HG03139 (cell line): ENCODE results near the gene IWS1.
A peak's percentile ranks its signal among the peaks of the same experiment; 100 is the strongest.
"Not testable (repeated sequence)": the region's sequence is repeated elsewhere in the genome, so short reads cannot be mapped to it uniquely, and the experiment has no call there.

Experiments used
- ATAC-seq: cut with Tn5 transposase; IDR thresholded peaks from one replicate; pipeline ENCODE4 v1.9.1; 2021; ENCODE audit not compliant: unreplicated experiment

IWS1 gene

DNA sequence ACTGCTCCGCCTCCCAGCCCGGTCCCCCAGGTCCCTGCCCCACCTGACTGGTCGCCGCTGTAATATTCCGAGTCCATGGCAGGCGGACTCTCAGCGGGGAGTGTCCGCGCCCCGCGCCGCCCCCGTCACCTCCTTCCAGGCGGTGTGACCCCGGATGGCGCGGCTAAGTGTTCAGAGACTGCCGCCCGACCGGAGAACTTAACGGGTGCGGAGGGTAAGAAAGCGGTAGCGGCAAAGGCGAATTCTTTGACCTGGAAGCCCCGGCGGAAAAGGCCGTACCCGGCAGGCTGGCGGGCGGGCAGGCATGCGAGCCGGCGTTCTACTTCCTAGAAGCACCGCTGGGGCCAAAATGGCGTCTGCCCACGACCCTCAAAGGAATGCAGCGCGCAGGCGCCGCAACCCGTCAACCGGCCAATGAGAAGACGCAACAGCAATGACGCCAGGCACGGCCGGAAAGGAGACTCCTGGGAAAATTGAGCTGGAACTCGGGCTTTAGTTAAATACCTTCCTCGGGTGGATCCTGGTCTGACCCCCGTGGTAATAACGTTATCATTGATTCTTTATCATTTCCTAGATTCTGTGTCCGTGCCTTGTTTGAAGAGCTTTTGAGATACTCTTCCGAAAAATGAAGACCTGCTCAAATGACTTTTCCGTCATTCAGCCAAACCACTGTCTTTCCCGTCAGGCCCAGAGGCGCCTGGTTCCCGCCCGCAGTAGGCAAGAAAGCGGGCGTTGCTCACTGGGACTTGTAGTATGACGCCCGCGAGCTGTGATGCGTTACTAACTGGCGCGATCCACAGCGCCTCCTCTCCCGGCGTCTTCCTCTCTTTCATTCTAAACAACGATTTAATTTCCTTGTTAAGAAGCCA is at the start of gene IWS1:
IWS1 (minus strand) TSS at position 358 of the 869 bp plus-strand sequence; CDS start at position 77, 281 bp downstream.
- peak; percentile 88 for ATAC-seq

DNA sequence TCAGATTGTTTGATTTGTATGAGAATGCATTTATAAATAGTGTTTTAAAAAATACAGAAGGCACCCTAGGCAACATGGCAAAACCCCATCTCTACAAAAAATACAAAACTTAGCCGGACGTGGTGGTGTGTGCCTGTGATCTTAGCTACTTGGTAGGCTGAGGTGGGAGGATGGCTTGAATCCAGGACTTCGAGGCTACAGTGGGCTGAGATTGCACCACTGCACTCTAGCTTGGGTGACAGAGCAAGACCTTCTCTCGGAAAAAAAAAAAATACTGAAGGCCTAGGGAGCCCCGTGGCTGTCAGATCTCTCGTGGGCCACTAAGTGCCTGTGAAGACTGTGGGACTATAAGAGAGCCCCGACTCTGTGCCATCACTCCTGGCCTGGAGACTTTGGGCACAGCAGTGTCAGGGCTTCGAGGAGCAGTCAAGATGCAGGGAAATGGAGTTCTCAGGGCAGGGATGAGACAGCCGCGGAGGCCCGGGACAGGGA is 49.7 kb upstream of the IWS1 start:
- ATAC-seq, result no peak

DNA sequence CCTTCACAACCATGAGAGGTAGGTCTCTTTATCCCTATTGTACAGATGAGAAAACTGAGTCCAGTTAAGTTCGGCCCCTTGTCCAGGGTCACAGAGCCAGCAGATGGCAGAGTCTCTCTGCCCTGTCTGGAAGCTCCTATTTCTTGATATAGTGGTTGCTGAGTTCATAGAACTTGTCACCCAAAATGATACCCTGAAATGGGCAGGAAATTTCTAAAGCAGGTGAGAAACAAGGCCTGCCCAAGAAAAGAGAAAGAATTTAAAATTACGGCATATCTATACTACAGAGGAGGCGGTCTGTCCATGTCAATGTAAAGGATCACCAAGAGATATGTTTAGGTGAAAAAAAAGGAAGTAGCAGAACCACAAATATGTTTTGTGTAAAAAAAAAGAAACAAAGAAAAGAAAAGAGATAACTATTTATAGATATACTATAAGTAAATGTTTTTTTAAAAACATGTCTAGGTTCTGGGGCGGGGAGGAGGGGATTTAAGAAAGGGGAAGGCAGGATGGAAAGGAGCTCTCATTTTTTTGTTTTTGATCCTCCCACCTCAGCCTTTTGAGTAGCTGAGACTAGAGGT is 49.0 kb upstream of the IWS1 start:
- ATAC-seq, result no peak

DNA sequence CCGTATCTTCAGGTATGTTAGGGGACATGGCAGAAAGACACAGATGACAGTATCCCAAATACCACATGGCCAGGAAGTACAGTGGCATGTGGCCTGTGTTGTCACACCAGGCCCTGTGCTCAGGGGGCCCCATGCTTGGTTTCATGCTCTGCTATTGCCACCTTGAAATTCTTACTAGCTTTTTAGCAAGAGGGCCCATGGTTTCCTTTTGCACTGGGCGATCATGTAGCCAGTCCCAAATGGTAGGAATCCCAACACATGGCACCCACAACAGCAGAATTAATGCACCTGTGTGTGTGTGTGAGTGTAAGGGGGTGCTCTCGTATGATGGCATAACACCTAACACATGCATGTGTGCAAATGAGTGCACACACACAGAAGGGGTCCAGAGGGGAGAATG is 48.4 kb upstream of the IWS1 start:
- no peak for ATAC-seq

DNA sequence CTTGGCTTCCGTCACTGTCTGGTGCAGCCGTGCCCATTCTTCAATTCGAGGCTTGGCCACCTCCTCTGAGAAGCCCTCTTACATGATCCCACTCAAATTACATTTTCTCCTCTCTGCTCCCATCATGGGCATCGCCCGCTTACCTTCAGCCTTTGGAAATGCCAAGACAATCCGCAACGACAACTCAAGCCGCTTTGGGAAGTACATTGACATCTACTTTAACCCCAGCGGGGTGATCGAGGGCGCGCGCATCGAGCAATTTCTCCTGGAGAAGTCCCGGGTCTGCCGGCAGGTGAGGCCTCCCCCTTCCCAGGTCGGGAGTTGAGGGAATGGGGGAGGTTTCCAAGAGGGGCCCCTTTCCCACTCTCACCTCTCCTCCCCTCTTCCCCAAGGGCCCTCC is 47.5 kb upstream of the IWS1 start:
- no peak for ATAC-seq

DNA sequence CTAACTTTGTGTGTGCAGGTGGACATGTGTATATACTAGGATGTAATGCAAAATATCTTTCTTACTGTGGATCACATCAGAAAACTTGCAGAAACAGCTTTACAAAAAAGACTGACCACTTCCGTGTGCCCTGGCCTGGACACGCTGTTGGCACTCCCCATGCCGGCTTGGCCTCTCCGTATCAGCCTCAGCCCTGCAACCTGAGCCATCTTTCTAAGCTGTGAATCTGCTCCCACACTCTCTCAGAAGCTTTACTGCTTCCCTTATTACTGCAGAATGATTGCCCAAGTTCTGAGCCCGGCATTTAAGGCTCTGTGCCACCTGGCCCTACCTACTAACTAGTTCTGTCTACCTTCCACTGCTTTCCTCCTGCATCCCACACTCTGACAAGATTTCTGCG is 47.0 kb upstream of the IWS1 start:
- ATAC-seq, result no peak

DNA sequence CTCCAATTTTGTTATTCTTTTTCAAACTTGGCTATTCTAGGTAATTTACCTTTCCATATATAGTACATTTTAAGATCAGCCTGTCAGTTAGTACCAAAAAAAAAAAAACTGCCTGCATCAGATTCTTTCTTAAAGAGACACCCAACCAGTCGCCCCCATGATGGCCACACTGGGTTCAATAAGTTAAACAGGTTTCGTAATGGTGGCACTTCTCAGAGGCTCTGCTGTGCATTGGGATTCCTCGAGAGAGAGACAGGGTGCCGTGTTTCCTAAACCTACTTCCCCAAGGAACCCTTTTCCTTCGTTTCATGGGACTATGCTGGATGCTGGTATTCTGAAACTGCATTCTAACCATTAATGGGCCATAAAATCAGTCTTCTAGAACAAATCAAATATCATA is 46.6 kb upstream of the IWS1 start:
- ATAC-seq, result no peak

DNA sequence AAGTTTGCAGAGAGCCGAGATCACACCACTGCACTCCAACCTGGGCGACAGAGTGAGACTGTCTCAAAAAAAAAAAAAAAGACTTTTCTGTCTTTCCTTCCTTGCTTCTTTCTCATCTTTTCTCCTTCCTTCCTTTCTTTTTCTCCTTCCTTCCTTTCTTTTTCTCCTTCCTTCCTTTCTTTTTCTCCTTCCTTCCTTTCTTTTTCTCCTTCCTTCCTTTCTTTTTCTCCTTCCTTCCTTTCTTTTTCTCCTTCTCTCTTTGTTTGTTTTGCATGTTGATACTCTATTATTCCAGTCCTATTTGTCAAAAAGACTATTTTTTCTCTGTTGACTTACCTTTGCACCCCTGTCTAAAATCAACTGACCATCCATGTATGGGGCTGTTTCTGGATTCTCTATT is 46.1 kb upstream of the IWS1 start:
- ATAC-seq, result not testable (repeated sequence)

DNA sequence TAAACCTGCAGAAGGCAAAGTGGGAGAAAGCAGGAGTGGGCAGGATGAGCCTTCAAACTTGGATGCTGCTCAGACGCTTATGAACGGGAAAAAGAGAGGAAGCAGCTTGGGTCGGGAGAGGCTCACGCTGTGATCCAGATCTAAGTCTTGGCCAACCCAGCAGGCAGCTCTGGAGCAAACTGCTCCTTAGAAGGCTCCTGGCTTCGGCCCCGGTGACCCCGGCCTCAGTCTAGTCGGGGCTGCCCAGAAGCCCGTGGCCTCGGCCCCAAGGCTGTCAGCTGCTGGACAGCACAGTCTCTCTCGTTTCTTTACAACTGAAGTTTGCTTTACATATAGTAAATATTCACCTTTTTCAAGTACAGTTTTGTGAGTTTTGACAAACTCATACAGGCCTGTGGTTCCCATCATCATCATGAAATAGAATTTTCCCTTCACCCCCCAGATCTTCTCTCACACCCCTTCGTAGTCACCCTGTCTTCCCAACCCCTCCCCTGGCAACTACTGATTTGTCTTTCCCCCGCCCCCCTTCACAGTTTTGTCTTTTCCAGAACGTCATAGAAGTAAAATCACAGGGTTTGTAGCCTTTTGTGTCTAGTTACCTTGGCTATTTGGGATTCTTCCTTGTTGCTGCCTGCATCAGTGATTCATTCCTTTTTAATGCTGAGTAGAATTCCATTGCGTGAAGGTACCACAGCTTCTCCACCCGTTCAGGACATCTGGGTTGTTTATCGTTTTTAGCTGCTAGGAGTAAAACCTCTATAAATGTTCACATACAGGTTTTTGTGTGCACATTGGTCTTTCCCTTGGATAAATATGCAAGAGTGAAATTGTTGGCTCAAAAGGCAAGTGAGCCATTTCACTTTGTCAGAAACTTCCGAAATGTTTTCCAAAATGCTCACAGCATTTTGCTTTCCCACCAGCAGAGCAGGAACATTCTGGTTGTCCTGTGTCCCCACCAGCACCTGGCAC is 44.3 kb upstream of the IWS1 start:
- ATAC-seq, result no peak

DNA sequence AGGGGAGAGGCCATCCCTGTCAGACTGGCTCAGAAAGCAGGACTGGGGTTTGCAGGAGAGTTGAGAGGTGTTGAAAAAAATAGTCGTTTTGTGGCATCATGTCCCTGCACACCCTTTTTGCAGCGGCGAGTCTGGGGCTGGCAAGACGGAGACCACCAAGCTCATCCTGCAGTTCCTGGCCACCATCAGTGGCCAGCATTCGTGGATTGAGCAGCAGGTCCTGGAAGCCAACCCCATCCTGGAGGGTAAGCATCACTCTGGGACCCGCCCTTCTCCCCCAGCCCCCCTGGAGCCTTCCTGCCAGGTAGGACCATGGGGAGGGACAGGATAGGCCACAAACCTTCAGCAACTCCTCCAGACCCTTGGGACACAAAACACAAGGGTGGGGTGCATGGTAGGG is 43.4 kb upstream of the IWS1 start:
- no peak for ATAC-seq

DNA sequence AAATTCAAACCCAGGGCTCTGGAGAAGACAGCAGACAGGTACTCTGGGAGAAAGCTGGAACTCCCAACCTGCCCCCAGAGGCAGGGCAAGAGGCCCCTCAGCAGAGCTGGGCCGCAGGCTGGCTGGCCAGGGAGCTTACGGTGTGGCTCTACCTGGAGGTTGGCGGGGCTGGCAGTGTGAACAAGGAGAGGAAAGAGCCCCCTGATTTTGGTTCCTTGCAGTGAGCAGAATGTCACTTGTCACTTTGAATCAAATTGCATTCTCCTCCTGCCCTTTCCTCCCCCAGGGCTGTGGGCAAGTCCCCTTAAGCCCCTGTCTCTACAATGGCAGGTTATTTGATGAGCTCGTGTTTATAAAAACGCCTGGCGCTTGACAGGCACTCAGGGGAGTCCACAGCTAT is 41.8 kb upstream of the IWS1 start:
- no peak for ATAC-seq

DNA sequence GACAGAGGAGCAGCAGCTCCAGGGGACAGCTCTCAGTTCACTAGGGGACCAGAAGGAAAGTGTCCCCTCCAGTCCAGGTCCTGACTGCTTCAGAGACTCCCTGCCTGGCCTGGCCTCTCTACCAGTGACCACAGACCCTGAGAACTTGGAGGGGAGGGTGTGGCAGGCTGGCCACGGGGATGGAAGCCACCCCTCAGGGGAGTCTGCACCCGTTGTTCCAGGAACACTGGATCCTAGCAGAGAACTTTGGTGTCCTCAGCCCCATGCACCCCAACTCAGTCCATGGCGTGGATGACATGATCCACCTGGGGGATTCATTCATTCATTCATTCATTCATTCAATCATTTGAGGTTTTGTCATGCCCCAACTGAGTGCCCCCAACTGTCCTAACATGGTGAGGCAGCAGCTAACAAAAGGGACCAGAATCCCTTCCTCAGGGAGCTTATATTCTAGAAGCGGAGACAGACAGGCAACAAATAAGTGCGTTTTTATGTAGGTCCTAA is 41.1 kb upstream of the IWS1 start:
- no peak for ATAC-seq

DNA sequence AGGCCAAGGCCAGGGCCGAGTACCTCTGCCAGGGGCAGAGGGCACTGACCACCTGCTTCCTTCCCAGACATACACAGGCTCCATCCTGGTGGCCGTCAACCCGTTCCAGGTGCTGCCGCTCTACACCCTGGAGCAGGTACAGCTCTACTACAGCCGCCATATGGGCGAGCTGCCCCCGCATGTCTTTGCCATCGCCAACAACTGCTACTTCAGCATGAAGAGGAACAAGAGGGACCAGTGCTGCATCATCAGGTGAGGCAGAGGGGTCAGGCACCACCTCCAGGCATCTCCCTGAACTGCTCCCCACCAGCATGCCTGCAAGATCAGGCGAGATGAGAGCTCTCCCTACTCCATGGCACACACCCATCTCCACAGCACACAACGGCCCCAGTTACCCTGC is 40.3 kb upstream of the IWS1 start:
- no peak for ATAC-seq

DNA sequence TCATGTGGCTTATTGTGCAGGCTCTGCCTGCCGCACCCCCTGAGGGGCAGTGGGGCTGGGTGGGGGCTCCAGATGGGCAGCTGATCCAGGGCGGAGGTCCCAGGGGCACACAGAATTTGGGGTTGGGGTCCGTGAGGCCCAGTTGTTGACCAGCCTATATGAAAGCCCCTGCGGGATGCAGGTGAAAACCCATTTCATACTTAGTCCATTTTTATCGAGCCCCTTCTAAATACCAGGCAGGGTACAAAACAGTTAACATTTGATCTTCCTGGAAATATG is 39.8 kb upstream of the IWS1 start:
- no peak for ATAC-seq

DNA sequence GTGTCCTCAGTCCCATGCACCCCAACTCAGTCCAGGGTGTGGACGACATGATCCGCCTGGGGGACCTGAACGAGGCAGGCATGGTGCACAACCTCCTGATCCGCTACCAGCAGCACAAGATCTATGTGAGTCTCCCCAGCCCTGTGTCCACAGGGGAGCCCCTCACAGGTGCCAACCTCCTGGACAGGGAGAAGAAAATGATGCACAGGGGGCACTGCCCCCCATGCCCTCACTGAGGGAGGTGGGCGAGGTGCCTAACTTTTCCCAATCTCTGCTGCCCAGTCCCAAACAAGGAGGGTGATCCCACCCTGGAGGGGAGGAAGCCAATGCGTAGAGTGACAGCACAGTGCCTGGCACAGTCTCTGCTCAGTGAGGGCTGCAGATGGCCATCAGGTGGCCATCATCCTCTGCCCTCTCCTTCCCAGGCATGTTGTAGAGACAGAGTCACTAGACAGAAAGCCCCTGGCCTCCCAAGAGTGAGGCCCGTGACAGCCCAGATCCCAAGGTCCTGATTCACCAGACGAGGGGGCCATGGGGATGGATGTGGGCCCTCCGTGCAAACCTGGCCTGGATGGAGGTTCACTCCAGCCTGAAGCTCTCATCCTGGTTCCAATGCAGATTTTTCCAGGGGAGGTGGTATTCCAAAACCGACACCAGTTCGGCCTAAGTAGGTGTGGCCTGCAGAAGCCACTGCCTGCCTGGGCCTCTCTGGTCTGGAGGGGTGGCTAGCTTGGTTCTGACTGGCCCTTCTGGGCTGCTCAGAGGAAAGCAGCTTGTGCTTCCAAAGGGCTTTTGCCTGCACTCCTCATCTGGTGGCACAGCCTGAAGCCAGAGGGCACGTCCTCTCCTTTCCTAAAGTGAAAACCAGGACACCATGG is 39.2 kb upstream of the IWS1 start:
- ATAC-seq, result no peak

DNA sequence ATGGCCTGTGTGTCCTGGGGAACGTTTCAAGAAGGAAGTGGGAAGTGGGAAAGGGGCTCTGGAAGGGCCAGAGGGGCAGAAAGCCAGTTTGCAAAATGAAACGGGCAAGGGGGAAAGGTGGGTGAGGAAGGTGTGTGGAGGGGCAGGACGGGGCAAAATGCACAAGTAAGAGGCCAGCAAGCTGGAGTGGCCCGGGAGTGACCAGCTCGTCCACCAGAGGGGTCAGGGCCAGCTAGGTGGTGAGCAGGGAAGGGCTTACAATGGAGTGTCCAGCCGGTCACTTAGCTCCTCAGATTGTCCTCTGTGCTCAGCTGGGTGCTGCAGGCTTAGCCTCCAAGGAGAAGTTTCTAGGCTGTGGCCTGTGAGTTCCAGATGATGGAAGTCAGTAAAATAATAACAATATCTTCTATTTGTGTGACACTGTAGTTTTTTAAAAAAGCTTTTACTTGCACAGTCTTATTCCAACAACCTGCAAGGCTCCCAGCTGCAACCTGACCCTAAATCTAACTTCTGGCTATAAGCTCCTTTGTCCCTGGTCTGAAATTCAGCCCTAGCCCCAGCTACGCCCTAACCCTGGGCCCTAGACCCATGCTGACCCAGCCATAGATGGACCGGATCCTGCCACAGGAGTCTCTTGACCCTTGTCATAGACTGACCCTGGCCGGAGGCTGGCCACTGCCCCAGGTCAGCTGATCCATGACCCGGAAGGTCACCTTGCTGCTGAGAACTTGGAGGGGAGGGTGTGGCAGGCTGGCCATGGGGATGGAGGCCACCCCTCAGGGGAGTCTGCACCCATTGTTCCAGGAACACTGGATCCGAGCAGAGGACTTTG is 38.4 kb upstream of the IWS1 start:
- ATAC-seq, result no peak

DNA sequence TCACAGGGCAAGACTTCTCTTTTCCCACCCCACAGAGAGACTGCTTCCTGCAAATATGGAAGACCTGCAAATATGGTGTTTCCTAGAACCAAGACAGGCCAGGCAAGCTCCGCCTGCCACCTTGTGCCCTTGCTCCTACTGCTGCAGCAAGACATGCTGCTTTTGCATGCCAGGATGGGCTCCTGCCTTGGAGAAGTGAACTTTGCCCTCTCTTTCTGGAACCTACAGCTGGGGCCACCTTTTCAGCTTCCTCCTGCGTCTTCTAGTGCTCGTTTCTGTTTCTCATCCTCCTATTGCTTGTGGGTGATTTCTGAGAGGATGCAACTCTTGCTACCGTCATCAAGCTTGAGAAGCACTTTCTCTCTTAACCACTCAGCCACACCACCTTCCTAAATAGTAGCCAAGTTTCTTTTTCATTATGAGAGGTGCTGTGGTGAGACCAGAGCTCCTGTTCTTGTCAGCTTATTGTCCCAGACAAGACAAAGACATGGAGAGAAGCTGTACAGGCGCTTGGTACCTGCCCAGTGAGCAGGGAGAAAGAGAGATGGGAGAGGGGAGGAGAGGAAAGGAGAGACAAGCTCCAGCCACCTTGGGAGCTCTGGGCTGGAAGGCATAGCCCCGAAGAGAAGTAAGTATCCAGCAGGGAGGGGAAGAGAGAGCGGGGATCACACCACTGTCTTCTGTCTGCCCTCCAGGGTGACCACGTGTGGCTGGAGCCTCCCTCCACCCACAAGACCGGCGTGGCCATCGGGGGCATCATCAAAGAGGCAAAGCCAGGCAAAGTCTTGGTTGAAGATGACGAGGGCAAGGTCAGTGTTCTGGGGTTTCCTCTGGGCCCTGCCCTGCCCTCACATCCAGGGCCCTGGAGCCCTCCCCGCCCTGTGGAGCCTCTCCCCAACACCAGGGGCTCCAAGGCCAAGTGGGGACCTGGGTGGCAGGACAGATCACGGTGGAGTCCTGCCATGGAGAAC is 37.5 kb upstream of the IWS1 start:
- ATAC-seq, result peak; percentile 93

DNA sequence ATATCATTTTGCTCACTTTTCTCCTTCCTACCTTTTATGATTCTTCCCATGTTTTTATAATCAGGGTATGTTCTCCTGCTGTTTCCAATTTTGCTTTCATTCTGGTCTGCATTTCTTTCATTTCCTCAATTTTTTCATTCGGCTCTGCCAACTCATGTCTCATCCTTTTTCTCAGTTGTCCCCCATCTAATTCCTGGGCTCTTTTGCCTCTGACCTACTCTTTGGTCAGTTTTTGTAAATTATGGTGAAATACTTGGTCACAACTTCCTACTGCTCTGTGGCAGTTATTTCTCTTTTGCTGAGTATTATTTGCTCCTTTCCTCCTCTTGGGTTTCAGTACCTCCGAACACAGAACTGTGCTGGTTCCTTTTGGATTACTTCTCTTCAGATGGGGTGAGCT is 36.6 kb upstream of the IWS1 start:
- no peak for ATAC-seq
